ENCODE data around the gene MYL4.
"Not testable (repeated sequence)": the region's sequence is repeated elsewhere in the genome, so short reads cannot be mapped to it uniquely, and the experiment has no call there.

MYL4 gene

DNA sequence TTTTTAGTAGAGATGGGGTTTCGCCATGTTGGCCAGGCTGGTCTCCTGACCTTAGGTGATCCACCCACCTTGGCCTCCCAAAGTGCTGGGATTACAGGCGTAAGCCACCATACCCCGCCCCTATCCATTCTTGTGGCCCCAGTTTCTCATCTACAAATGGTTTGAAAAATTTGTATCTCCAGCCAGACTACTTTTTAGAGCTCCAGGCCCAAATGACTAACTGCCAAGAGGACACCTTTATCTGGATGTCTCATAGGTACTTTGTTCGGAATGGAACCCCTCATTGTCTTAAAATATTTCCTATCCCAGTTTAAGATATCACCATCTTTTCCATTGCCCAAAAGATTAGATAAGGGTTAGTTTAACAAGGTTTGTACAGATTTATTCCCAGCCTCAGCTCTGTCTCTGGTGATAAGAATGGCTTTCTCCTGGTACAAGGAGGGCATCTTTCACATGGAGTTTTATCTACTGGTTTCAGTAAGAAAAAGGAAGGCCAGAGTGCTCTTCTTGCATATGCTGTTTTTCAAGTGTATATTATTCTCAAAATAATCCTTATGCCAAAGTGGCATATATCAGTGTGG lies 15.1 kb upstream of the MYL4 start:
- DNase-seq (ENCODE audit: low spot score) = no peak

GRCh38 chr17:47197821-47198220 lies 11.3 kb upstream of the MYL4 start:
- DNase-seq (ENCODE audit: low spot score) = no peak

GRCh38 chr17:47199627-47200324 lies 9.4 kb upstream of the MYL4 start:
- no peak for DNase-seq (ENCODE audit: low spot score)

- DNase-seq (ENCODE audit: low spot score) = no peak
Observed at GRCh38 chr17:47200325-47200664, 8.9 kb upstream of the MYL4 start.

DNA sequence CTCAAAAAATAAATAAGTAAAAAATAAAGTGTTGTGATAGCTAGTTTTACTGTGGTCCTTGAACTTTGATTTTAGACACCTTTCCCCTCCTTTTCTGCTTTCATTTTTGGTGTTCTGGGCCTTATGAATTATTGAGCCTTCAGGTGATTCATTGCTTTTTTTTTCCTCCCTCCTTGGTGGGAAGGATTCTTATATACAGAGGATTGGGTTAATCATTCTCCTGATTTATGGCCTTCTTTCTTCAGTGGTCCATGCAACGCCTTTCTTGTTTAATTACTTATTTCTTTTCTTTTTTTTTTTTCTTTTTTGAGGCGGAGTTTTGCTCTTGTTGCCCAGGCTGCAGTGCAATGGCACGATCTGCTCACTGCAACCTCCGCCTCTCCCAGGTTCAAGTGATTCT lies 8.0 kb upstream of the MYL4 start:
- no peak for DNase-seq (ENCODE audit: low spot score)

DNA sequence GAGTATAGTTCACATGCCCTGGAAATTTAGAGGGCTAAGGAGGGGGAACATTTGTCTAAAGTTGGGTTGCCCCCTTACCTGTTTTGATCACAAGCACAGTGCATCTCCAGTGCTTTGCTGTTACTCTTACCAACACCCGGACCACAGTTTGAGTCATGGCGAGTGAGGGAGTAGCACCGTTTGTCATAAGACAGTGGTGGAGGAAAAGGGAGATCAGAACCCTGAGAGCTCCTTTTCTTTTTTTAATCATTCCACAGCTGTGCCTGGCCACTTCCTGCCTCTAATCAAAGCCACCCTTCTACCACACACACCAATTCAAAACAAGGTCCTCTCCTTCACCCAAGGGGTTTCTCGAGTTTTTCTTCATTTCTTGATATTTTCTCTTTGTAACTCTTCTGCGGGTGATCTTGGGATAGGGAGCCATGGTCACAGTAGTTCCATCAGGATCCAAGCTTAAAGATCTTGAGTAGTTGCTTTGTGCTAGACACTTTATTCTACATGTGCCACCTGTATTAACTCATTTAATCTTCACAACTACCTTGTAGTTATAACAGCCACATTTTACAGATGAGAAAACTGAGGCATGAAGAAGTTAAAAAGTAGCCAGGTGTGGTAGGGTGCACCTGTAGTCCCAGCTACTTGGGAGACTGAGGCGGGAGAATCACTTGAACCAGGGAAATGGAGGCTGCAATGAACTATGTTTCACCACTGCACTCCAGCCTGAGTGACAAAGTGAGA lies 5.0 kb upstream of the MYL4 start:
- peak; percentile 36 for DNase-seq (ENCODE audit: low spot score)

- DNase-seq (ENCODE audit: low spot score) = peak; percentile 49
Observed at GRCh38 chr17:47204722-47205418, 4.3 kb upstream of the MYL4 start.

DNA sequence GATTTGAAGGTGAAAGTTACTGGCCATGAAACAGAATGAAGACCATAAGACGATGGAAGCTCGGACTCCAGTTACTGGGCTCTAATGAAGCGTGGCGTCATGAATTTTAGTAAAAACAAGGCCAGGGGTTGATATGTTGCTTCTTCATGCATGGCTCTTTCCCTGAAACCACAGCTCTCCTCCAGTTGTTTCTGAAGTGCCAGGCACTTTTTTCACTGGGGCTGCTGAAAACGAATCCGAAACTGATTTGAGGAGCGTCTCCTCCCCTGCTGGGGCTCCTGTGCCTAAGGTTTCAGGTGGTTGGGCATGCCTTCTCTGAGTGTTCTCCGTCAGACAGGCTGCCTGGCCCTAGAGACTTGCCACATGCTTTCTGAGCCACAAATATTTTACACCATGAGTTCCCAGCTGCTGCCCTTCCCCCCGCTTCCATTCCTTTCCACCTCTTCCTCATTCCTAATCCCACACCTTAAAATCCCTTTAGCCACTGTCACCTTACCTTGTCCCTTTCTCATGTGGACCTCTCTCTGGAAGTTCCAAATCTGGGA lies 3.7 kb upstream of the MYL4 start:
- DNase-seq (ENCODE audit: low spot score) = peak; percentile 70

DNA sequence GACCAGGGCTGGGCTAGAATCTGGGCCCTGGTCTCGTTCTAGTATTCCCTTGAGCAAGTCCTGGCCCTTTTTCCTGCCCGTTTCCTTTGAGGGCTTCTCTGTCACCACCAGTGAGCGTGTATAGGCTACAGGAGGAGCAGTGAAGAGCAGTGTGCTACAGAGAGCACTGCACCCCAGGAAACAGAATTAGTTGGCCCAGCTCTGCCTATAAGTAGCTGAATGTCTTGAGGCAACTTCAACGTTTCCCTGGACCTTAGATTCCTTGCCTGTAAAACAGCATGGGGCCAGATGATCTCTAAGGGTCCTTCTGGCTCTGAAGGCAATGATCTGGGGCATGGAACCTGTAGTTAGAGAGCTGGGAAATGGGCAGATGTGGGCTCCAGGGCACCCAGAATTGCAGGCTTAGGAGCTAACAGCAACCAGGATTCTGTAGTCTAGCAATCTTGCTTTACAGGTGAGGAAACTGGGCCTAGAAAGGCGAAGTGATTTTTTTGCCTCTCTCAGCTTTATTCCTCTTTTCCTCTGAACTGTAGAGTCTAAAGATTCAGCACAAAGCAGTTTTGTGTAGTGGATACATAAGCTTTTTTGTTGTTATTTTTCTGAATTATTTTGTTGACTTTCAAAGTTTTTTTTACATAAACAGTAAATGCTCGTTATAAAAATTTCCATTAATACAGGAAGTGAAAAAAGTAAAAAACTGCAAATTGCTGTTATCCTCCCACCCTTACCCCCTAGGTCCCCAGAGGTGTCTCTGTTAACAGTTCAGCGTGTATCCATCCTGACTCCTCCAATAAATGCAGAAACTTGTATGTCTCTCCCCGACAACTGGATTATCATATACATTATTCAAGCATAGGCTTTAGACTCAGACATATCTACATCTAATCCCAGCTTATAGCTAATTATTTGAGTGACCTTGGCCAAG lies 1.7 kb upstream of the MYL4 start:
- no peak for DNase-seq (ENCODE audit: low spot score)

DNA sequence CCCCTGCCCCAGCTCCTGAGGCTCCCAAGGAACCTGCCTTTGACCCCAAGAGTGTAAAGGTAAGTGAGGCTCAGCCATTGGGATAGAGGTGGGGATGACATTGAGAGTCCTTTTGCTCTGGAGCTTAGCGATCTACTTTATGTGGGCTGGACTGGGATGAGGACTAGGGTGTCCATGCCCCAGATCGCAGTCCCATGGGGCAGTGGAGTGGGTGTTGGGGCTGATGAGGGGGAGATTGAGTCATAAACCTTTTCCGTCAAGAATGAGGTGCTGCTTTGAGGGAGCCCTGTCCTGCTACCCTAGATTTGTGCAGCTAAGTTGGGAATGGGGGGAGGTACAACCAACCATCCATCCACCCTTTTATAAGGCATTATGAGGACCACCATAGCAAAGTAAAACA lies 351 bp downstream of the MYL4 start:
- DNase-seq (ENCODE audit: low spot score) = no peak

DNA sequence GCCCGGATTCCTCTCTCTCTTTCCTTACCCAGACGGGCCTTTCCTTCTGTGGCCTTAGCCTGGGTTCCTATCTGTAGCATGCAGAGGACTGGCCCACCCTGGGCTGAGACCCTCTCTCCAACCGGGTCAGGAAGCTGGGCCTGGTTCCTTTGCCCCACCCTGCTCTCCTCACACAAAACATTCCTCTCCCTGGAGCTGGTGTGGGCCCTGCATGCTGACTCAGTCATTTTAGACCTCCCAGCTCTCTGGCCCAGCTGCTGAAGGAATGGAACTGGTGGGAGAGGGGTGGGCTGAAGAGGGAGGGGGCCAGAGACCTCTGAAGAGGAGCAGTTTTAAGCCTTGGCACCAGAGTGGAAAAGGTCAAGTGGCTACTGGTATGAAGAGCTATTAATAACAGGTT lies 957 bp downstream of the MYL4 start:
- DNase-seq (ENCODE audit: low spot score) = no peak

GRCh38 chr17:47210779-47211178 lies 1.6 kb downstream of the MYL4 start:
- no peak for DNase-seq (ENCODE audit: low spot score)

DNA sequence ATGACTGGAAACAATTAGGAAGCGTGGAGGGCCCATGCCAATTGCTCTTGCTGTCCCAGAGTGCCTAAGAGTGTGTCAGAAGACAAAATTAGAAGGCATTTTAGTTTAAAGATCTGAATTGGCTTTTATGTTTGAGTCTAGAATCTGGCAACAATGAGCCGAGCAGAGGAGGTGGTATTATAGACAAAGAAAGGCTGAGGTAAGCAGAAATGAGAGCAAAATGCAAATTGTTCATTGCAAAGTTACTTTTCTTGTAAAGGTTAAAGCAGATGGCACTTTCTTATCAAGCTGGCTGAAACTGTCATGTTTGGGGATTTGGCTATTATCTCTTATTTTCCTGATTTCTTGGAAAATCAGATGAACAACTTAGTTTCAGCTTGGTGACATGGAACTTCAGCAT lies 3.3 kb downstream of the MYL4 start:
- no peak for DNase-seq (ENCODE audit: low spot score)

DNA sequence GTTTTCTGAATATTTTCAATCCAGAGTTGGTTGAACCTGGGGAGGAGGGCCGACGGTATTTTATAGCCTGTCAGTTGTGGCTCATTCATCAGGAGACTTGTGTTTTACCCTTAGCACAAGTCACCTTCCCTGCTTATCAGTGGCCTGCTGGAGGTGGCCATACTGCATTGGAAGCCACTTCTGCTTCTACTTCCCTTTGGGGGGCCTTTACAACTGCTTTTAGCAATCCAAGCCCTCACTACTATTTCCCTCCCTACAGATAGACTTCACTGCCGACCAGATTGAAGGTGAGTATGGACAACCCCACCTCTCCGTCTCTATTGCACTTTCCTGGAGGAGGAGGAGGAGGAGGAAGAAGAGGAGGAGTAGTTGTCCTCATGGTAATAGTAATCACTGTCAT lies 4.4 kb downstream of the MYL4 start:
- no peak for DNase-seq (ENCODE audit: low spot score)

- DNase-seq (ENCODE audit: low spot score) = no peak
Observed at GRCh38 chr17:47214931-47215330, 5.8 kb downstream of the MYL4 start.

DNA sequence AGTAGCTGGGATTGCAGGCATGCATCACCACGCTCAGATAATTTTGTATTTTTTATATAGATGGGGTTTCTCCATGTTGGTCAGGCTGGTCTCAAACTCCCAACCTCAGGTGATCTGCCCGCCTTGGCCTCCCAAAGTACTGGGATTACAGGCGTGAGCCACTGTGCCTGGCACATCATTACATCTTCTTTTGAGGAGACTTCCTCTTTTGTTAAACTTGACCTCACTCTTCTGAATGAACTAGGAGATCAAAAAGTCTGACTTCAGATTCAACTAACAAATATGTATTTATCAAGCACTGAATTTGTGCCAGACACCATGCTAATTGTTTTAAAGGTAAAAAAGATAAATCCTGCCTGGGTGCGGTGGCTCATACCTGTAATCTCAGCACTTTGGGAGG lies 7.7 kb downstream of the MYL4 start:
- DNase-seq (ENCODE audit: low spot score) = not testable (repeated sequence)

GRCh38 chr17:47217279-47217678 lies 8.1 kb downstream of the MYL4 start:
- DNase-seq (ENCODE audit: low spot score) = not testable (repeated sequence)

DNA sequence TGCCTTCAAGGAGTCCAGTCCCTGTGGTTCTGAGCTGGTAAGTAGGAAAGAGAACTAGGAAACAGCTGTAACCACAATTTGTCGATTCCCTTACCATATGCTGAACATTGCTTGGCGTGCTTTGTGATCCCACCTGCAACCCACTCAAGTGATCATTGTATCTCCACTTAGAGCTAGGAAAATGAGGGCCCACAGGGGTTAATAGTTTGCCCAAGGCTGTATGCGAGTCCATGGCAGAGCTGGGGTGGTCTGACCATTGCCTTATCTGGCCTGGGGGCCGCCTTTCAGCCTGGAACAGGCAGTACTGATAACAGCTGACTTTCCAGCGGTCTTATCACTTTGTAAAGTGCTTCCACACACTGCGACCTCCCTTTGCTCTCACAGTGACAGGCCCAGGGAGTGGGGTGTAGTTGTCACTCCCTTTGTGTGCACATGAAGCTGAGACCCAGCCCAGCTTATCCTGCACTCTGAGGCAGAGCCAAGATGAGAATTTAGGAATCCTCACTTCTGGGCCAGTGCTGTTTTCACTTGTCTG lies 9.8 kb downstream of the MYL4 start:
- no peak for DNase-seq (ENCODE audit: low spot score)

DNA sequence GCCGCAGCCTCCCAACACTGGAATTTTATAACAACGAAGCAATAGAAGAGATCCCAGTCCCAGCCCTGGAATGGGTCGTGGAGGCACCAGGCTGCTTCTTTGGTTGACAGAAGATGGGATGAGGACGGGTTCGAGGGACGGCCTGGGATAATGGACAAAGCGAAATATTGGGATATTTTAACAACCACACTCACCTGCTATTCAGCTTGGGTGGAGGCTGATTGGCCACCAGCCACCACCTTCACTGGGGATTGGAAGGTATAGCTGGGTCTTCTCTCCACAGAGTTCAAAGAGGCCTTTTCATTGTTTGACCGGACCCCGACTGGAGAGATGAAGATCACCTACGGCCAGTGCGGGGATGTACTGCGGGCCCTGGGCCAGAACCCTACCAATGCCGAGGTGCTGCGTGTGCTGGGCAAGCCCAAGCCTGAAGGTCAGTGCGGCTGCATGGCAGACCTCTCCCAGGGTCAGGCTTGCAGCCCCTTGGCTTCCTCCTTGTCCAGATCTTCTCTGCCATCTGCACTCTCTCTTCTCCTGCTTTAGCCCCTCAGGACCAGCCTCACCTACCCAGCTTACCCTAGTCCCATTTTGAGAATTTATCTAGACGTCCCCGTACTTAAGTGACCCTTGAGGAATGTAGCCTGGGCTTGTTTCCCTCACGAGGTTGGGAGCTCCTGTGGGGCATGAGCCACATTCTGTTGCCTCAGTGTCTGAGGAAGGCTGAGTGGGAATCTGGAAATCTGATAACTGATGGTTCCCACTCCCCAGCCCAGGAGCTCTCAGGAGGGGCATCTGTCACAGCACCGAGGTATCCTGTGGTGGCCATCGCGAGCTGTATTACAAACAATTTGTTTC lies 10.7 kb downstream of the MYL4 start:
- DNase-seq (ENCODE audit: low spot score) = no peak

DNA sequence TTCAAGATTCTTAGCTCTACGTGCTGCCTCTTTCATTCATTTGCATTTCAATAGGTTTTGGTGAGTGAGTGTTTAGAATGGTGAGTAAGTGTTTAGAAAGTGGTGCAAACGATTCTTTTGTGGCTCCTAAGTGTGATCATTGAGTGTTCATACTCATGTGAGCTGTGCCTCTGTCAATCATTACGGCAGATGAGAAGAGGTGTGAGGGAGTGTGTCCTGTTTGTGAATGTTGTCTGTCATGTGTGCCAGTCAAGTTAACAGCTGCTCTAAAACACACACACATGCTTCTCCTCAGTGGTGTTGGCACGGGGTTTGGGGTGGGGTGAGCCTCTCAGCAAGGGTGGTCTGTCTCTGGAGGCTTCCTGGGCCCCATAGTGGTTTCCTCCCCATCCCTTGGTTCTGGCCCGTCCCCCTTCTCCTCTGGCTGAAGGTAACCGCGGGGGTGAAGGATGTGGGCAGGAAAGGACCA lies 11.4 kb downstream of the MYL4 start:
- no peak for DNase-seq (ENCODE audit: low spot score)

All from AG08395 (cell line).